ENCODE results near the gene UGT1A10.
A peak's percentile ranks its signal among the peaks of the same experiment; 100 is the strongest.
"Not testable (repeated sequence)": the region's sequence is repeated elsewhere in the genome, so short reads cannot be mapped to it uniquely, and the experiment has no call there.

The UGT1A10 gene

DNA sequence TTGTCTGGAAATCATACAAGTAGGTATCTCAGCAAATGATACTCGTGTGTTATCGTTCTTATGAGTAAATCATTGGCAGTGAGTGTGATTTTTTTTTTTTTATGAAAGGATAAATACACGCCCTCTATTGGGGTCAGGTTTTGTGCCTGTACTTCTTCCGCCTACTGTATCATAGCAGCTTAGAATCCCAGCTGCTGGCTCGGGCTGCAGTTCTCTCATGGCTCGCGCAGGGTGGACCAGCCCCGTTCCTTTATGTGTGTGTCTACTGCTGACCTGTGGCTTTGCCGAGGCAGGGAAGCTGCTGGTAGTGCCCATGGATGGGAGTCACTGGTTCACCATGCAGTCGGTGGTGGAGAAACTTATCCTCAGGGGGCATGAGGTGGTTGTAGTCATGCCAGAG, at the start of gene UGT1A10:
Gene UGT1A10, plus strand, starts transcription at position 143 of the 400 bp plus-strand sequence. Its CDS starts 75 bp downstream, at position 218.
- DNase-seq: not testable (repeated sequence)

GRCh38 chr2:233588400-233588799, 47.8 kb upstream of the UGT1A10 start:
- no peak for DNase-seq

- not testable (repeated sequence) for DNase-seq
These were observed 43.5 kb upstream of the UGT1A10 start for GRCh38 chr2:233592706-233593105.

GRCh38 chr2:233593201-233593600, 43.0 kb upstream of the UGT1A10 start:
- DNase-seq: no peak

DNA sequence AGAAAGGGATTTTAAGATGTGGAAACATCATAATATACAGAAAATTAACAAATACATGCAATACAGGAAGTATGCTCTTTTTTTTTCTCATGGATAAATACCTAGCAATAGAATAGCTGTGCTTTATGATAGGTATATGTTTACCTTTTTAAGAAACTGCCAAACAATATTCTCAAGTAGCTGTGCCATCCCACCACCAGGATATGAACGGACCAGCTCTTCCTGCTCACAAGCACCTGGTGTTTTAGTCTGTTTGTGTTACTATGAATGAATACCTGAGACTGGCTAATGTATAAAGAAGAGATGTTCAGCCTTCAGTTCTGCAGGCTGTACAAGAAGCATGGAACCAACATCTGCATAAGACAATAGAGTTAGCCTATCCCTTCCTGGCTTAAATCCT, 38.7 kb upstream of the UGT1A10 start:
- DNase-seq: peak; percentile 23

DNA sequence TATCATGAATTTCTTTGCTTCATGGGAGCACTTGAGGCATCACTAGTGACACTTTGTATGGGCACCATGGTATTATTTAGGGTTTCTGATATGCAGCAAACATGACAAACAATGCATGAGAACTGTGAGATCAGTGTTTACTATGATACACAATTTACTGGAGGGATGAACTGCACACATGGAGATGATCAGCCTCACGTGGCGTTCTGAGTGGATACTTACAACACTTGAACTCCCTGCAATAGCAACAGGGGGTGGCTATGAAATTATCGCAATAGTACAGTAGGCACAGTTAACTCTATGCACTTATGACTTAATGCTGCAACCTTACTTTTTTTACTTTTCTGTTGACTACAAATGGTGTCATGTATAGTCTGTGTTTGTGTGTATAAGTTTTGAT, 37.3 kb upstream of the UGT1A10 start:
- DNase-seq: peak; percentile 74

- DNase-seq: no peak
These were observed 35.9 kb upstream of the UGT1A10 start for GRCh38 chr2:233600386-233600785.

- no peak for DNase-seq
These were observed 34.2 kb upstream of the UGT1A10 start for GRCh38 chr2:233602076-233602475.

- DNase-seq: no peak
These were observed 32.7 kb upstream of the UGT1A10 start for GRCh38 chr2:233603520-233603919.

GRCh38 chr2:233604826-233605225, 31.4 kb upstream of the UGT1A10 start:
- DNase-seq: no peak

GRCh38 chr2:233605680-233606079, 30.6 kb upstream of the UGT1A10 start:
- DNase-seq: no peak

DNA sequence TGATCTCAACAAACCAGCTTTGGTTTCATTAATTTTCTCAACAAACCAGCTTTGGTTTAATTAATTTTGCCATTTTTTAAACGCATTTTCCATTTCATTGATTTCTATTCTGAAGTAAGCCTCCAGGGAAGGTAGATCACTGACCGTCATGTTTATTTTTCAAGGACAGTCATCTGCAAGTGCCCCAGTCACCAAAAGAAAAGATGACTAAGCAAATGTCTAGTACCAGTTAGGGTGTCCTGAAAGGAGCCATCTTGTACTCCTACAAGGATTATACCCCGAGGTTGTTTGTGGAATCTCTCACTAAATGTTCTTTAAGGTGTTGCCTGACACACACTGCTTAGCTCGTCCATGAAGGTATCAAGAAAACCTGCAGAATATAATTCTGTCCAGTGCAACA, 25.0 kb upstream of the UGT1A10 start:
- DNase-seq: no peak

DNA sequence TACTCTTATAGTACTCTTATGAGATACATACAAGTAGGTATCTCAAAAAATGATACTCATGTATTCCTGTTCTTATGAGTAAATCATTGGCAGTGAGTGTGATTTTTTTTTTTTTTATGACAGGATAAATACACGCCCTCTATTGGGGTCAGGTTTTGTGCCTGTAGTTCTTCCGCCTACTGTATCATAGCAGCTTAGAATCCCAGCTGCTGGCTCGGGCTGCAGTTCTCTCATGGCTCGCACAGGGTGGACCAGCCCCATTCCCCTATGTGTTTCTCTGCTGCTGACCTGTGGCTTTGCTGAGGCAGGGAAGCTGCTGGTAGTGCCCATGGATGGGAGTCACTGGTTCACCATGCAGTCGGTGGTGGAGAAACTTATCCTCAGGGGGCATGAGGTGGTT, 18.8 kb upstream of the UGT1A10 start, which contains the start of gene UGT1A8:
Gene UGT1A8, plus strand, starts transcription at position 158 of the 400 bp plus-strand sequence. Its CDS starts 75 bp downstream, at position 233.
- DNase-seq: not testable (repeated sequence)

DNA sequence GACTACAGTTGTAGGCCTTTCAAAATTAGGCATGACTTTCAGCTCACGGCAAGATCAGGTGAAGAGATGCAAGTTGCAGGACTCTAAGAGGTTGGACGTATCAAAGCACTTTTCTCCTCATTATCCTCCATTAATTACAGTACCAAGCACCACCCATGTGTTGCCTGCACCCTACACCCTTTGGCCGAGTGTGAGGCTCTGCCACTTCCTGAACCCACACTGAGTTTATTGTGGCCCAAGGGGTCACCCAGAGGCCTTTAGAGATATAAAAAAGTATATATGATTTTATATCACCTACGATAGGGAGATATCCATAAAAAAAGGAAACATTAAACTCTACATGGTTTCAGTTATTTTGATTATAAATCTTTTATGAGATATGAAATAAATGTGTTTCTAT, 16.0 kb upstream of the UGT1A10 start:
- no peak for DNase-seq

DNA sequence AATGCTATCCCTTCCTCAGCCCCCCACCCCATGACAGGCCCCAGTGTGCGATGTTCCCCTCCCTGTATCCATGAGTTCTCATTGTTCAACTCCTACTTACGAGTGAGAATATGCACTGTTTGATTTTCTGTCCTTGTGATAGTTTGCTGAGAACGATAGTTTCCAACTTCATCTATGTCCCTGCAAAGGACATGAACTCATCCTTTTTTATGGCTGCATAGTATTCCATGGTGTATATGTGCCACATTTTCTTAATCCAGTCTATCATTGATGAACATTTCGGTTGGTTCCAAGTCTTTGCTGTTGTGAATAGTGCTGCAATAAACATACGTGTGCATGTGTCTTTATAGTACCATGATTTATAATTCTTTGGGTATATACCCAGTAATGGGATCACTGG, 14.4 kb upstream of the UGT1A10 start:
- DNase-seq: not testable (repeated sequence)

- no peak for DNase-seq
These were observed 8.8 kb upstream of the UGT1A10 start for GRCh38 chr2:233627331-233628025.

DNA sequence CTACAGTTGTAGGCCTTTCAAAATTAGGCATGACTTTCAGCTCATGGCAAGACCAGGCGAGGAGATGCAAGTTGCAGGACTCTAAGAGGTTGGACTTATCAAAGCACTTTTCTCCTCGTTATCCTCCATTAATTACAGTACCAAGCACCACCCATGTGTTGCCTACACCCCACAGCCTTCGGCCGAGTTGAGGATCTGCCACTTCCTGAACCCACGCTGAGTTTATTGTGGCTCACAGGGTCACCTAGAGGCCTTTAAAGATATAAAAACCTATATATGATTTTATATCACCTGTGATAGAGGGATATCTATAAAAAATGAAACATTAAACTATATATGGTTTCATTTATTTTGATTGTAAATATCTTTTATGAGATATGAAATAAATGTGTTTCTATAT, 2.6 kb downstream of the UGT1A10 start:
- DNase-seq: no peak

GRCh38 chr2:233639860-233640259, 3.6 kb downstream of the UGT1A10 start:
- DNase-seq: no peak

GRCh38 chr2:233643128-233643527, 6.9 kb downstream of the UGT1A10 start:
- DNase-seq: no peak

DNA sequence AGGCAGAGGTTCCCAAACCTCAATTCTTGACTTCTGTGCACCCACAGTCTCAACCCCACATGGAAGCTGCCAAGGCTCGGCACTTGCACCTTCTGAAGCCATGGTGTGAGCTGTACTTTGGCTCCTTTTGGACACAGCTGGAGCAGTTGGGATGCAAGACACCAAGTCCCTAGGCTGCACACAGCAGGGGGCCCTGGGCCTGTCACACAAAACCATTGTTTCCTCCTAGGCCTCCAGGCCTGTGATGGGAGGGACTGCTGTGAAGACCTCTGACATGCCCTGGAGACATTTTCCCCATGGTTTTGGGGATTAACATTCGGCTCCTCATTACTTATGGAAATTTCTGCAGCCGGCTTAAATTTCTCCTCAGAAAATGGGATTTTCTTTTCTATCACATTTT, 9.8 kb downstream of the UGT1A10 start:
- DNase-seq: not testable (repeated sequence)

DNA sequence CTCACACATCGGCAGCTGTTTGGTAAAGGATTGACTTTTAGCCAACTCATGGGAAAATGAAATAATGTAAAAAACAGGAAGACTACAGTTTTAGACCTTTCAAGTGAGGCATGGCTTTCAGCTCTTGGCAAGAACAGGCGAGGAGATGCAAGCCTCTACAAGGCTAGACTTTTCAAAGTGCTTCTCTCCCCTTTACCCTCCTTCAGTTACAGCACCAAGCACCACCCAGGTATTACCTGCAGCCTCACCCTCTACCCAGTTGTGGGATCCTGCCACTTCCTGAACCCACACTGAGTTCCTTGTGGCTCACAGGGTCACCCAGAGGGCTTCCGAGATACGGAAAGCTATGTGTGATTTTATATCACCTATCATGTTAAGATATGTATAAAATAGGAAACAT, 14.7 kb downstream of the UGT1A10 start:
- DNase-seq: no peak

GRCh38 chr2:233651430-233651829, 15.2 kb downstream of the UGT1A10 start:
- no peak for DNase-seq

GRCh38 chr2:233654501-233654900, 18.3 kb downstream of the UGT1A10 start:
- DNase-seq: no peak

DNA sequence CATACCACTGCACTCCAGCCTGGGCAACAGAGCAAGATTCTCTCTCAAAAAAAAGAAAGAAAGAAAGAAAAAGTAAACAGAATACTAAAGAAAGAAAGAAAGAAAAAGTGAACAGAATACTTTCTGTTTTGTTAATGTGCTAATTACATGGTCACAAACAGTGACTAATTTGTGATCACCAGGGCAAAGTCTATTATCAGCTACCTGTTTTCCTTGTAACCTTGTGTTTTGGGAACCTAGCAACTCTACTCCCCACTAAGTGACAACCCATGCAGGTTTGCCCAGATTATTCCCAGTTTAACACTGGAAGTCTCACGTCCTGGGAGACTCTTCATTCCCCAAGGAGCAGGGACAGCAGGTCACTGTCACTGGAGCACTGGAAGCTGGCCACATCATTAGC, 18.8 kb downstream of the UGT1A10 start:
- no peak for DNase-seq

DNA sequence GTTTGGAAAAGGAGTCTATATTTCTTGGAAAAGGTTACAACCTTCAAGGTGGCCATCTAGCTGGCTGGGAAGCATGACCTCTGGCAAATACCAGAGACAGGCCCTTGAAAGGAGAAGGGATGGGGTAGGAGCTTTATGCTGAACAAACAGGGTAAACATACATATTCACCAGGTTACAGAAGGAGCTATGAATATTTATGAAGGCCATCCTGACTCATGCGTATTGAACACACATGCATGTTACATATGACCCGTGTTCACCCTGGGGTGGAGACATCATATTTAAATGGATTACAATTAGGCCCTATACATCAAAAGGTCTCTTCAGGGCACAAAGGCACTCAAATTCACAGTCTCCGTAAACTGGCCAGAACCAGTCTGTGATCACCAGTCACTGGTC, 19.7 kb downstream of the UGT1A10 start:
- DNase-seq: not testable (repeated sequence)

All from NCI-H345 (cell line).